Activated T-cell treated with anti-CD3 and anti-CD28 coated beads, Interleukin-2, amount 50 U/mL, for 24 hours (primary cell): Measurements from ENCODE around the gene SPIC.

Experiments used
- DNase-seq: peaks from one replicate; pipeline ENCODE4 v3.0.0-alpha.2; 2020
- H3K27ac Mint-ChIP-seq: 2 replicates; pipeline ENCODE4 v1.8.0; 2020; ENCODE audit warnings: mild to moderate bottlenecking, mixed read lengths
- H3K27me3 Mint-ChIP-seq: 2 replicates; pipeline ENCODE4 v1.8.0; 2020; ENCODE audit warnings: mixed read lengths
- H3K36me3 Mint-ChIP-seq: 2 replicates; pipeline ENCODE4 v1.8.0; 2020; ENCODE audit warnings: low read depth, mixed read lengths
- H3K4me1 Mint-ChIP-seq: 2 replicates; pipeline ENCODE4 v1.8.0; 2020; ENCODE audit warnings: low read depth, mixed read lengths
- H3K4me3 Mint-ChIP-seq: 2 replicates; pipeline ENCODE4 v1.8.0; 2020; ENCODE audit warnings: mild to moderate bottlenecking, moderate library complexity, mixed read lengths
- H3K9me3 Mint-ChIP-seq: 2 replicates; pipeline ENCODE4 v1.8.0; 2020; ENCODE audit warnings: mixed read lengths

The SPIC gene

GRCh38 chr12:101490286-101490920 is 15.3 kb downstream of the SPIC start:
- Mint-ChIP-seq H3K36me3 (no peaks in the 10 kb centered on the region), H3K4me3 (no peak overlapping the region), H3K4me1 (no peaks in the 10 kb centered on the region), H3K27ac (no peak overlapping the region), H3K27me3 (peaks cover 15% of the 10 kb centered on the region), H3K9me3 (no peaks in the 10 kb centered on the region)
- DNase-seq = no peak

GRCh38 chr12:101491329-101491728 is 16.2 kb downstream of the SPIC start:
- H3K27ac Mint-ChIP-seq = no peak overlapping the region
- H3K4me3 Mint-ChIP-seq = no peak overlapping the region
- H3K36me3 Mint-ChIP-seq = no peaks in the 10 kb centered on the region
- peaks cover 15% of the 10 kb centered on the region for H3K27me3 Mint-ChIP-seq
- DNase-seq = no peak
- H3K4me1 Mint-ChIP-seq = no peaks in the 10 kb centered on the region
- H3K9me3 Mint-ChIP-seq = no peaks in the 10 kb centered on the region

- H3K36me3 Mint-ChIP-seq = no peaks in the 10 kb centered on the region
- DNase-seq = no peak
- H3K4me3 Mint-ChIP-seq = no peak overlapping the region
- no peaks in the 10 kb centered on the region for H3K4me1 Mint-ChIP-seq
- peaks cover 23% of the 10 kb centered on the region for H3K27me3 Mint-ChIP-seq
- H3K27ac Mint-ChIP-seq = no peak overlapping the region
- H3K9me3 Mint-ChIP-seq = no peaks in the 10 kb centered on the region
Observed at GRCh38 chr12:101493556-101493955, 18.4 kb downstream of the SPIC start.

GRCh38 chr12:101498252-101498651 is 23.1 kb downstream of the SPIC start:
- H3K9me3 Mint-ChIP-seq = no peaks in the 10 kb centered on the region
- no peak overlapping the region for H3K27ac Mint-ChIP-seq
- no peaks in the 10 kb centered on the region for H3K4me1 Mint-ChIP-seq

GRCh38 chr12:101501410-101501995 is 26.4 kb downstream of the SPIC start:
- Mint-ChIP-seq H3K27me3 (peaks cover 31% of the 10 kb centered on the region), H3K27ac (no peak overlapping the region), H3K9me3 (no peaks in the 10 kb centered on the region), H3K4me1 (no peaks in the 10 kb centered on the region), H3K4me3 (no peak overlapping the region), H3K36me3 (no peaks in the 10 kb centered on the region)
- DNase-seq = no peak

More at GRCh38 chr12:101498252-101498651, 23.1 kb downstream of the SPIC start:
- DNase-seq = no peak
- Mint-ChIP-seq H3K4me3 (no peak overlapping the region), H3K27me3 (peaks cover 22% of the 10 kb centered on the region), H3K36me3 (no peaks in the 10 kb centered on the region)

GRCh38 chr12:101521136-101521535 is 46.0 kb downstream of the SPIC start:
- Mint-ChIP-seq H3K27me3 (peaks cover 10% of the 10 kb centered on the region), H3K36me3 (no peaks in the 10 kb centered on the region), H3K9me3 (peaks cover 3% of the 10 kb centered on the region), H3K4me3 (no peak overlapping the region), H3K27ac (no peak overlapping the region), H3K4me1 (peaks cover 7% of the 10 kb centered on the region)
- DNase-seq = no peak

GRCh38 chr12:101527682-101528081 is 52.5 kb downstream of the SPIC start:
- no peak overlapping the region for H3K27ac Mint-ChIP-seq
- no peaks in the 10 kb centered on the region for H3K4me1 Mint-ChIP-seq
- no peak overlapping the region for H3K4me3 Mint-ChIP-seq
- peaks cover 9% of the 10 kb centered on the region for H3K27me3 Mint-ChIP-seq
- DNase-seq = no peak
- H3K36me3 Mint-ChIP-seq = no peaks in the 10 kb centered on the region
- no peaks in the 10 kb centered on the region for H3K9me3 Mint-ChIP-seq

- Mint-ChIP-seq H3K9me3 (no peaks in the 10 kb centered on the region), H3K4me3 (no peak overlapping the region), H3K27ac (no peak overlapping the region), H3K36me3 (no peaks in the 10 kb centered on the region), H3K4me1 (no peaks in the 10 kb centered on the region), H3K27me3 (peaks cover 12% of the 10 kb centered on the region)
- DNase-seq = no peak
Observed at GRCh38 chr12:101536069-101536674, 61.0 kb downstream of the SPIC start.
